NCI-H1105 treated with DMSO at 0.1 percent for 48 hours (cell line): ENCODE data around the gene PPP4R1.
"Not testable (repeated sequence)": the region's sequence is repeated elsewhere in the genome, so short reads cannot be mapped to it uniquely, and the experiment has no call there.

Experiments
- DNase-seq: peaks from one replicate; lab custom pipeline; 2025; lab: John Stamatoyannopoulos, UW

PPP4R1 gene

GRCh38 chr18:9630444-9630843 is 16.1 kb upstream of the PPP4R1 start:
- no peak for DNase-seq

DNA sequence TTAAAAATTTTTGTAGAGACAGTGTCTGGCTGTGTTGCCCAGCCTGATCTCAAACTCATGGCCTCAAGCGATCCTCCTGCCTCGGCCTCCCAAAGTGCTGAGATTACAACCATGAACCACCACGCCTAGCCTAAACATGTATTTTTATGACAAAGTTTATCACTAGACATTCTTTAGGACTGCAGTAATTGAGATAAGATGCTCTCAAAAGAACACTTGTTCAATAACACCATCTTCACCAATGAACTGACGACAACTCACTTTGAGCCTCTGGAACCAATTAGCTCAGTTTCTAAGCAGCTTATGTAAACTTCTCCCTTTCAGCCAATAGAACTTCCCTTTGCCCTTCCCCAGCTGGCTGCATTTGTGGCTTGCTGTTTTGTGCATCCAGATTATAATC is 15.3 kb upstream of the PPP4R1 start:
- DNase-seq: no peak

DNA sequence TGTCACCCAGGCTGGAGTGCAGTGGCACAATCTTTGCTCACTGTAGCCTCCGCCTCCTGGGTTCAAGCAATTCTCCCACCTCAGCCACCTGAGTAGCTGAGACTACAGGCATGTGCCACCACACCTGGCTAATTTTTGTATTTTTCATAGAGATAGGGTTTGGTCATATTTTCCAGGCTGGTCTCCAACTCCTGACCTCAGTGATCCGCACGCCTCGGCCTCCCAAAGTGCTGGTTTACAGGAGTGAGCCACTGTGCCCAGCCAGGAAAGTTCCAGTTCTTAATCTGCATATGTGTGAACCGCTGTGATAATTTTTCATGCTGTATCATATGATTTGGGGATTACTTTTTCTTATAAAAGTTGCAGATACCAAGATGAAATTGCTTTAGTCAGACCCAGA is 14.6 kb upstream of the PPP4R1 start:
- no peak for DNase-seq

- no peak for DNase-seq
Observed at GRCh38 chr18:9627642-9628041, 13.3 kb upstream of the PPP4R1 start.

GRCh38 chr18:9619990-9620389 is 5.6 kb upstream of the PPP4R1 start:
- DNase-seq: no peak

DNA sequence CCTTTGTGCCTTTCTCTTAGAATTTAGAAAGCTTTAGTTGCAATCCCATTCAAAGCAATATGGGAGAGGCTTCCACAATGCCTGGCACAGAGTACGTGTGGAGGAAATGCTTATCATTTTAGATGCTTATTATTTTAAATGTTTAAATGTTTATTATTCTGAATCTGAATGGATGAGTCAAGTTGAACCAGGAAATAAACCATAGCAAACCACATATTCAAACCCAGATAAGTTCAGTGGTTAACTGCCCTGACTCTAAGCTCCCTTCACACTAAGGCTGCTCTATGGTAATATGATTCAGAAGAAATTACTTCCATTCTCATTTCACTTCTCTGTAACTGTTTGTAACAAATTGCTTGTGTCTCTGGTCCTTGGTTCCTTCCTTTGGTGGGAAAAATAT is 5.2 kb upstream of the PPP4R1 start:
- no peak for DNase-seq

DNA sequence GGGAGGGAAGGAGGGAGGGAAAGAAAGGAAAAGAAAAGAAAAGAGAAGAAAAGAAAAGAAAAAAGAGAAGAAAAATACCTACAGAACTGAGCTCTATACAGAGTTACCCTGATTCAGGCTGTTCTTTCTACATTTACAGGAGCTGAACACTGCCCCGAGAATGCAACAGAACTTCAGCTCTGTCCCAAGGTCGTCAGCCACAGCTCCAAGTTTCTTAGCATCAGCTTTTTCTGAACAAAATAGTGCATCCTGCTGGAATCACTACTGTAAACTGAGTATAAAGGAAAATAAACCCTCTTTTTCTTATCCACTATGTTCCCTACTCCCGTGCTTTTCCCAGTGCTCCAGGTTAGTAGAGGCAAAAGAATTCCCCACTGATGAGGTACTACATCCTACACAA is 4.7 kb upstream of the PPP4R1 start:
- DNase-seq: no peak

GRCh38 chr18:9617006-9617542 is 2.7 kb upstream of the PPP4R1 start:
- no peak for DNase-seq

DNA sequence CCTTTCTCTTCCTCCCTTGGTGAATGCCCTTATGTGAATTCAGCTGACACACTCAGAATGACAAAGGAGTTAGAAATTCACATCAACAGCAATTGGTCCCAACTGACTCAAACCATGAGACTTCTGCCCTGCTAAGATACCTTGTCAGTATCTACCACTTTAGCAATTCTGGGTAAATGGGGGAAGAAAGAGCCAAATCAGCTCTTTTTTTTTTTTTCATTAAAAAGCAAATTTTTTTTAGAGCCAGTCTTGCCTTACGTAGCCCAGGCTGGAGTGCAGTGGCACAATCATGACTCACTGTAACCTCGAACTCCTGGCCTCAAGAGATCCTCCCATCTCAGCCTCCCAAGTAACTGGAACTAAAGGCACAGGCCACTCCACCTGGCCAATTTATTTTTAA is 1.7 kb upstream of the PPP4R1 start:
- no peak for DNase-seq

DNA sequence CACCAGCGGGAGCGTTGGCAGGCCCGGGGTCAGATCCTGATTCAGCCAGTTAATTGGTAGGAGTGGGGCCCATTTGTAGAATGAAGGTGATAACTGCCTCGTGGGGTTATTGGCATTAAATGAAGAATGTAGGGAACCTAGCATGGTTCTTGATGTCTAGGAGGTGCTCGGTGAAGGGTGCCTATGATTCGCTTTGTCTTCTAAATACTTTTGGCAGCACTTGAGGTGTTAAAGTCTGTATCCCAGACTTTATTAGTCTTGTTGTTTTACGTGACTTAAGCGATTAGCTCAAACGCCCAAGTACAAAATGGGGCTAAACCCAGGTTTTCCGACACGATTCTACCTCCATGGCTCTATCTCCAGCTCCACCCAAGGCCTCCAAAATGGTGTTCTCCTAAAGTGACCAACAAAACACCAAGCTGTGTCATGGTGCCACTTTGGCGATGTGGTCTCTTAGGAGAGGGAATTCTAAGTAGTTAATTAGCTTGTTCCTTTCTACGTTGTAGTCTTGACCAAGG is 980 bp upstream of the PPP4R1 start:
- no peak for DNase-seq

DNA sequence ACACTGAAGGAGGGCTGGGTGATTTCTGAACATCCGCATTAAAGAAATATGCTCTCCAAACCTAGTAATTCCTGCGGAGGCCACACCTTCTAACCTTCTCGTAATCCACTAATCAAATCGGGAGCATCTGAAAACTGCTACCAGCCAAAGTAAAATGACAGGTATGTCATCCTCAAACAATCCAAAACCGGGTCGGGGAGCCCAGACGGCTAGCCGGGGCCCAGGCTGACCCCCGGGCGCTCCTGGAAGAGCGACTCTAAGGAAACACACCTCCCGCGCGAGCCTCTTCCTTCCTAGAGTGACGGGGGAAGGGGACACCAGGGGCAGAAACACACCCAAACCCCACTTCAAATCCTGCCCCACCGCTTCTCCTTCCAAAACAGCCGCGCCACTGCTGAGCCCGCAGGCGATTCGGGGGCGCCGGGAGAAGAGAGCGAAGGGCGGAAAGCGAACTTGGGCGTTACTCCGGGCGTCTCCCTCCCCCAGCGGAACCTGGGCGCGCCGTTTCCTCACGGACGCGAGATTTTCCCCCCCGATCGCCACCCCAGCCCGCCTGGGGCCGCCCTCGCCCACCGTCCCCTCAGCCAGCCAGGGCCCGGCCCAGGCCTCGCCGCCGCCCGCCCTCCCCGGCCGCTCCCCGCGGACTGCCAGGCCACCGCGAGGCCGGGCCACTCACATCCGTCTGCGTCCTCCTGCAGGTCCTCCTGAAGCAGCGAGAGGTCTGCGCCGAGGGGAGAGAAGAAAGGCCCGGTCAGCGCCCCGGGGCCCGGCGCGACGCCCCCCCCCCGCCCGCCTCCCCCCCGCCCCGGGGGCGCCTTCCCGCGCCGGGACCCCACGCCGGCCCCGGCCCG is 584 bp downstream of the PPP4R1 start:
- peak; percentile 34 for DNase-seq

DNA sequence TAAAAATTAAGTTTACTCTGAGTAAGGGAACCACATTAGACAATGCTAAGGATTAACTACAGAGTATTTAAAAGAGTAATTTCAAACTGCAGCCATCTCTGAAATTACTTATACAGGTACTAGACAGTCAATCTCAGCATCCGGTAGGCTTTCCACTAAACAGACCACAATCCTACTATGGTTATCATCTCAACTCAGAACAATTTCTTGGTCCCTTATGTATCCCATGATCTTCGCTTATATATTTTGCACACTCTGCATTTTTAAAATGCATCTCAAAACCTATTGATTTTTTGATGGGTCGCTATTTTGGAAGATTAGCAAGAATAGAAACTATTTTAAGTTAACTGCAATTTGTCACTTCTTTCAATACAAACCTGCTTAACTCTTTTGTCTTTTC is 1.4 kb downstream of the PPP4R1 start:
- no peak for DNase-seq

DNA sequence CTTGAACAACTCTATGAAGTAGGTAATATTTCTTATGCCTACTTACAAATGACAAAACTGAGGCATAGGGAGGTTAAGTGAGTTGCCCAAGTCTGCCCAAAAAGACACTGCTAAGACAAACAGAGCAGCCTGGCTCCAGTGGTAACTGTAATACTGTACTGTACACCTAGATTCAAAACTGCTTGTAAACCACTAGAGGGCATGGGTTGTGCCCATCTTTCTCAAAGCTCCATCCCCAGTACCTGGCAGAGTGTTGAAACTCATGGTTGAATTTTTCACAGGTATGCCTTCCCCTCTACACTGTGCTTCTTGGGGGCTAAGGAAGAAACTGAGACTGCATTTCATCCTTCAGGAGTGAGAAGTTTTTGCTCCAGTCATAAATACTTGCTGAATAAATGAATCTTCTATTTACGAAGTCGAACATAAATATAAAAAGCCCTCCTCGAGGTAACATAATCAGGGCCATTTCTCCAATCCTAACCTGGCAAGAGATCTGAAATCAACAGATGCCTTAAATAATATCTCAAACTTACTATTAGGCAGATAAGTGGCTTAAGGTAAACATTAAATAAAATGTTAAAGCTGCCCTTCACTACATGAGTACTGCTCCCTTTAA is 2.0 kb downstream of the PPP4R1 start:
- peak; percentile 58 for DNase-seq

- no peak for DNase-seq
Observed at GRCh38 chr18:9609190-9609589, 5.2 kb downstream of the PPP4R1 start.

GRCh38 chr18:9608728-9609127 is 5.6 kb downstream of the PPP4R1 start:
- DNase-seq: no peak

GRCh38 chr18:9608298-9608697 is 6.1 kb downstream of the PPP4R1 start:
- DNase-seq: no peak

DNA sequence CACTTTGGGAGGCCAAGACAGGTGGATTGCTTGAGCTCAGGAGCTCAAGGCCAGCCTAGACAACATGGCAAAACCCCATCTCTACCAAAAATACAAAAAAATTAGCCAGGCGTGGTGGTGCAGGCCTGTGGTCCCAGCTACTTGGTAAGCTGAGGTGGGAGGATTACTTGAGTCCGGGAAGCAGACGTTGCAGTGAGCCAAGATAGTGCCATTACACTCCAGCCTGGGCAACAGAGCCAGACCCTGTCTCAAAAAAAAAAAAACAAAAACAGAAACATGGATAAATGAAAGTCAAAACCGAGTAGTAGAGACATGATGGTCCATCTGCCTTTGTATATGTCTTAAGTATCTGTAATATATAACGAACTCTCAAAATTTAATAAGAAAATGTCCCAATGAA is 7.2 kb downstream of the PPP4R1 start:
- DNase-seq: not testable (repeated sequence)

DNA sequence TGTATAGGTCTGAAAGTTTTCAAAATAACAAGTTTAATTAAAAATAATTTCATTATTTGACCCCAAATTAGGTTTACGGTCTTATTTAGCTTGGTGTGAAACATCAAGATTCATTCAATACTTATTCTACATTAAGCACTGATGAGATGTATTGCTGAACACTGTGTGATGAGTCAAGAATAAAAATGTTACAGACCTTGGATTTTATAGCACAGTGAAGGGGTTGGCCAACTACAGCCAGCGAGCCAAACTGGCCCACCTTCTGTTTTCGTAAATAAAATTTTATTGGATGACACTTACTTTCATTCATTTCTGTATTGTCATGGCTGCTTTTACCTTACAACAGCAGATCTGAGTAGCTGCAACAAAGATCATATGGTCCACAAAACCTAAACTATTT is 8.3 kb downstream of the PPP4R1 start:
- DNase-seq: no peak

DNA sequence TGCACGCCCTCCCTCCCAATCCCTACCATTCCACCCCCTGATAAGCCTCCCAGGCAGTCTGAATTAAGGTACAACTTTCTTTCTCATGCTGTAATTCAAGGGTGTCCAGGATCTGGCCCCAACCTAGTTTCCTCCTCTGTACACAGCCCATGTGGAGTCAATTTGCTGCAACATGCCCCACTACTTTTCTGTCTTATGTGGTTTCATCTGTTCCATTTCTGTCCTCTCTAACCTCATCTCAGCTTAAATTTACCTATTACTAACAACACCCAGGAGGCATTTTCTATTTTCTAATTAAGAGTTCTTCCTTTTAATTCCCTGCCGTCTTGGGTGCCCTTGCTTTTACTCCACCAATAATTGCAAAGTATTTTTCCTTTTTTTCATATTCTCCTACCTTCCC is 10.0 kb downstream of the PPP4R1 start:
- no peak for DNase-seq

- DNase-seq: no peak
Observed at GRCh38 chr18:9599328-9599727, 15.0 kb downstream of the PPP4R1 start.

- DNase-seq: no peak
Observed at GRCh38 chr18:9597609-9598008, 16.8 kb downstream of the PPP4R1 start.

- no peak for DNase-seq
Observed at GRCh38 chr18:9596843-9597526, 17.4 kb downstream of the PPP4R1 start.

DNA sequence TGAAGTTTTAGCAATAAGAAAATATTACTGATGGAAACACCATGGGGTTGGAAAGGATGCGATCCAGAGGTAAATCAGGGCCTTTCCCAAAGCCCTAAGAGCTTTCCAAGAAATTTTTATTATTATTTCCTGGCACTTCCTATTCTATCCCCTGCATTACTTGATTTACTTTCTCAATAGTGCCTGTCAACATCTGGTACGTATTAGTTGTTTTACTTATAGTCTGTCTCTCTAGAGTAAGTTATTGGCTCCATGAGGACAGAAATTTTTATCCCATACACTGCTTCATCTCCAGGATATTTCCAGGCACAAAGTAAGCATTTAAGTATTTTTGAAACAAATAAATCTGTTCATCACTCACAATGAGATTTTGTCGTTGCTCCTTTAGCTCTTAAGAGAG is 18.1 kb downstream of the PPP4R1 start:
- DNase-seq: no peak
